ENCODE data around the gene MICAL3.

GRCh38 chr22:17964156-17964555, 60.2 kb downstream of the MICAL3 start:
- no peak for TF ChIP-seq POLR2A (IDR thresholded peaks at IDR 0.05)
- TF ChIP-seq, protein P1, sequence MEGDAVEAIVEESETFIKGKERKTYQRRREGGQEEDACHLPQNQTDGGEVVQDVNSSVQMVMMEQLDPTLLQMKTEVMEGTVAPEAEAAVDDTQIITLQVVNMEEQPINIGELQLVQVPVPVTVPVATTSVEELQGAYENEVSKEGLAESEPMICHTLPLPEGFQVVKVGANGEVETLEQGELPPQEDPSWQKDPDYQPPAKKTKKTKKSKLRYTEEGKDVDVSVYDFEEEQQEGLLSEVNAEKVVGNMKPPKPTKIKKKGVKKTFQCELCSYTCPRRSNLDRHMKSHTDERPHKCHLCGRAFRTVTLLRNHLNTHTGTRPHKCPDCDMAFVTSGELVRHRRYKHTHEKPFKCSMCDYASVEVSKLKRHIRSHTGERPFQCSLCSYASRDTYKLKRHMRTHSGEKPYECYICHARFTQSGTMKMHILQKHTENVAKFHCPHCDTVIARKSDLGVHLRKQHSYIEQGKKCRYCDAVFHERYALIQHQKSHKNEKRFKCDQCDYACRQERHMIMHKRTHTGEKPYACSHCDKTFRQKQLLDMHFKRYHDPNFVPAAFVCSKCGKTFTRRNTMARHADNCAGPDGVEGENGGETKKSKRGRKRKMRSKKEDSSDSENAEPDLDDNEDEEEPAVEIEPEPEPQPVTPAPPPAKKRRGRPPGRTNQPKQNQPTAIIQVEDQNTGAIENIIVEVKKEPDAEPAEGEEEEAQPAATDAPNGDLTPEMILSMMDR (IDR thresholded peaks at IDR 0.05), result no peak
